GM12878 (cell line): ENCODE measurements around the gene KNSTRN. TPM values are rescaled to one million over a fixed set of nuclear protein-coding genes. Genes with fewer than 3 reads are reported as not detected.

Experiments
- EZH2 ChIP-seq: IDR thresholded peaks from 2 replicates; pipeline ENCODE4 v1.6.1; 2012; ENCODE audit warnings: low read depth, mild to moderate bottlenecking, control low read depth, inconsistent platforms, low read length, borderline replicate concordance; ENCODE audit not compliant: control insufficient read depth
- HDGF ChIP-seq: fragments of 450-650 bp; IDR thresholded peaks from 2 replicates; pipeline ENCODE4 v1.6.1; 2016; ENCODE audit warnings: antibody characterized with exemption
- YBX1 ChIP-seq: fragments of 450-650 bp; IDR thresholded peaks from 2 replicates; pipeline ENCODE4 v1.6.1; 2016; ENCODE audit warnings: antibody characterized with exemption
- polyA plus RNA-seq, 11 experiments: library from polyadenylated mRNA; depleted of rRNA in 4 of 11; unstranded in 6 of 11; stranded (reverse) in 5 of 11; fragments of >200 nt; fragmentation: Nextera tagmentation in 4 of 11; fragmentation: Illumina TruSeq in 1 of 11; extraction: Ambion mirVana in 4 of 11; extraction: Trizol in 1 of 11; gene quantifications; 1 replicate in 1 of 11; 2 replicates in 10 of 11; pipeline versions ENCODE4 v1.2.1 to v1.2.3, GENCODE V29; 2011 to 2016; ENCODE audit warnings: inconsistent platforms in 2 of 11, missing spikeins in 2 of 11, low read depth in 1 of 11
- total RNA-seq, 4 experiments: library from RNA; depleted of rRNA in 3 of 4; stranded (reverse); fragments of >200 nt in 3 of 4; fragmentation: Illumina TruSeq in 1 of 4; extraction: Trizol in 1 of 4; gene quantifications; 2 replicates each; pipeline versions ENCODE4 v1.2.1 to v1.2.3, GENCODE V29; 2013 to 2021
- TF ChIP-seq, protein P1 (sequence below): fragments of 450-650 bp; IDR thresholded peaks from 2 replicates; pipeline ENCODE4 v1.6.1; 2016; ENCODE audit warnings: mild to moderate bottlenecking, moderate library complexity, borderline replicate concordance
- TF ChIP-seq, protein P2 (sequence below): fragments of 450-650 bp; IDR thresholded peaks from 2 replicates; pipeline ENCODE4 v1.6.1; 2018; ENCODE audit warnings: mild to moderate bottlenecking, low read depth, moderate library complexity; ENCODE audit not compliant: partially characterized antibody
- TF ChIP-seq, protein P3 (sequence below): fragments of 450-650 bp; IDR thresholded peaks from 2 replicates; pipeline ENCODE4 v1.6.1; 2017; ENCODE audit warnings: antibody characterized with exemption, mild to moderate bottlenecking, moderate library complexity

KNSTRN gene
- total and polyA plus RNA-seq, 10 of the 15 experiments (the other 5 are each of a cell fraction or from before 2014, with no cell fraction given): 30.3 to 72.1 (median 47.1) TPM

DNA sequence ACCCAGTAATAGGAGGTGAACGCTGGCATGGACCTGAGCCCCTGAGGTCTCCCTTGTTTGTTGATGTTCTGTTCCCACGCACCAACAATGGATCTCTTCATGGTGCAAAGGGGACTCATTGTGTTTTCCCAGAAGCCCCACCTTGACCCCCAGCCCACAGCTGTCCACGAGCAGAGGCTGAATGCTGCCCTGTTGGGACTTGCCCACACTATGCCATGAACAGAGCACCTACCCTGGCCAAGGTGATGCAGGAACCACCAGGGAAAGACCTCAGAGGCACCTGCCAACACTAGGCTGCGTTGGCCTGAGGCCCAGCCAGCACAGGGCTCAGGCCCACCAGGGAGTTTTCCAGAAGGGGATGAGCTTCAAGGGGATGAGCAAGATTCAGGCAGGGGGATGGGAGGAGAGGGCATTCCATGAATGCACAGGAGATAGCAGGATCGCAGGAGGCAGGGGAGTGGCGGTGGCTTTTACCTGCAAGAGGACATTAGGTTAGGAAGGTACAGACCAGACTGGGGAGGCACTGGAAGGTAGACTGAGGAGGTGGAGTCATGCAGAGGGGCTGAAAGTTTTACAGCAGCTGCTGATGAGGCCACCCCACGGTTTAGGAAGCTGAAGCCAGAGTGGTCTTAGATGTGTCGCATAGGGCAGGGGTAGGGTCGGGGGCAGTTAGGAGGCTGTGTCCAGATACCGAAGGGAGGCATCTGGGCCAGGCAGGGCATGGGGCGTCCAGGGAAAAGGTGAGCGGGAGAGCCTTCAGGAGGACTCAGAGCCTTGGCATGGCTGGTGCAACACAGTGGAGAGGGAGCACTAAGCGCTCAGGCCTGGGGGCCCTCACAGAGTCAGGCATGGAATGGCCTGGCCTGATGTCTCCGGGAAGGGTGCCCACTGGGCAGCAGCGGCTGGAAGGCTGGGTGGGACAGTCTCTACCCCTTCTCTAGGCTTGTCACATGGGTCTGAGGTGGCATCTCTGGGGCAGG, 35.7 kb upstream of the KNSTRN start (continued):
- TF ChIP-seq, protein P1, sequence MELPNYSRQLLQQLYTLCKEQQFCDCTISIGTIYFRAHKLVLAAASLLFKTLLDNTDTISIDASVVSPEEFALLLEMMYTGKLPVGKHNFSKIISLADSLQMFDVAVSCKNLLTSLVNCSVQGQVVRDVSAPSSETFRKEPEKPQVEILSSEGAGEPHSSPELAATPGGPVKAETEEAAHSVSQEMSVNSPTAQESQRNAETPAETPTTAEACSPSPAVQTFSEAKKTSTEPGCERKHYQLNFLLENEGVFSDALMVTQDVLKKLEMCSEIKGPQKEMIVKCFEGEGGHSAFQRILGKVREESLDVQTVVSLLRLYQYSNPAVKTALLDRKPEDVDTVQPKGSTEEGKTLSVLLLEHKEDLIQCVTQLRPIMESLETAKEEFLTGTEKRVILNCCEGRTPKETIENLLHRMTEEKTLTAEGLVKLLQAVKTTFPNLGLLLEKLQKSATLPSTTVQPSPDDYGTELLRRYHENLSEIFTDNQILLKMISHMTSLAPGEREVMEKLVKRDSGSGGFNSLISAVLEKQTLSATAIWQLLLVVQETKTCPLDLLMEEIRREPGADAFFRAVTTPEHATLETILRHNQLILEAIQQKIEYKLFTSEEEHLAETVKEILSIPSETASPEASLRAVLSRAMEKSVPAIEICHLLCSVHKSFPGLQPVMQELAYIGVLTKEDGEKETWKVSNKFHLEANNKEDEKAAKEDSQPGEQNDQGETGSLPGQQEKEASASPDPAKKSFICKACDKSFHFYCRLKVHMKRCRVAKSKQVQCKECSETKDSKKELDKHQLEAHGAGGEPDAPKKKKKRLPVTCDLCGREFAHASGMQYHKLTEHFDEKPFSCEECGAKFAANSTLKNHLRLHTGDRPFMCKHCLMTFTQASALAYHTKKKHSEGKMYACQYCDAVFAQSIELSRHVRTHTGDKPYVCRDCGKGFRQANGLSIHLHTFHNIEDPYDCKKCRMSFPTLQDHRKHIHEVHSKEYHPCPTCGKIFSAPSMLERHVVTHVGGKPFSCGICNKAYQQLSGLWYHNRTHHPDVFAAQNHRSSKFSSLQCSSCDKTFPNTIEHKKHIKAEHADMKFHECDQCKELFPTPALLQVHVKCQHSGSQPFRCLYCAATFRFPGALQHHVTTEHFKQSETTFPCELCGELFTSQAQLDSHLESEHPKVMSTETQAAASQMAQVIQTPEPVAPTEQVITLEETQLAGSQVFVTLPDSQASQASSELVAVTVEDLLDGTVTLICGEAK: no peak
- TF ChIP-seq, protein P2, sequence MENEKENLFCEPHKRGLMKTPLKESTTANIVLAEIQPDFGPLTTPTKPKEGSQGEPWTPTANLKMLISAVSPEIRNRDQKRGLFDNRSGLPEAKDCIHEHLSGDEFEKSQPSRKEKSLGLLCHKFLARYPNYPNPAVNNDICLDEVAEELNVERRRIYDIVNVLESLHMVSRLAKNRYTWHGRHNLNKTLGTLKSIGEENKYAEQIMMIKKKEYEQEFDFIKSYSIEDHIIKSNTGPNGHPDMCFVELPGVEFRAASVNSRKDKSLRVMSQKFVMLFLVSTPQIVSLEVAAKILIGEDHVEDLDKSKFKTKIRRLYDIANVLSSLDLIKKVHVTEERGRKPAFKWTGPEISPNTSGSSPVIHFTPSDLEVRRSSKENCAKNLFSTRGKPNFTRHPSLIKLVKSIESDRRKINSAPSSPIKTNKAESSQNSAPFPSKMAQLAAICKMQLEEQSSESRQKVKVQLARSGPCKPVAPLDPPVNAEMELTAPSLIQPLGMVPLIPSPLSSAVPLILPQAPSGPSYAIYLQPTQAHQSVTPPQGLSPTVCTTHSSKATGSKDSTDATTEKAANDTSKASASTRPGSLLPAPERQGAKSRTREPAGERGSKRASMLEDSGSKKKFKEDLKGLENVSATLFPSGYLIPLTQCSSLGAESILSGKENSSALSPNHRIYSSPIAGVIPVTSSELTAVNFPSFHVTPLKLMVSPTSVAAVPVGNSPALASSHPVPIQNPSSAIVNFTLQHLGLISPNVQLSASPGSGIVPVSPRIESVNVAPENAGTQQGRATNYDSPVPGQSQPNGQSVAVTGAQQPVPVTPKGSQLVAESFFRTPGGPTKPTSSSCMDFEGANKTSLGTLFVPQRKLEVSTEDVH: no peak
- no peak for TF ChIP-seq YBX1
- TF ChIP-seq, protein P3, sequence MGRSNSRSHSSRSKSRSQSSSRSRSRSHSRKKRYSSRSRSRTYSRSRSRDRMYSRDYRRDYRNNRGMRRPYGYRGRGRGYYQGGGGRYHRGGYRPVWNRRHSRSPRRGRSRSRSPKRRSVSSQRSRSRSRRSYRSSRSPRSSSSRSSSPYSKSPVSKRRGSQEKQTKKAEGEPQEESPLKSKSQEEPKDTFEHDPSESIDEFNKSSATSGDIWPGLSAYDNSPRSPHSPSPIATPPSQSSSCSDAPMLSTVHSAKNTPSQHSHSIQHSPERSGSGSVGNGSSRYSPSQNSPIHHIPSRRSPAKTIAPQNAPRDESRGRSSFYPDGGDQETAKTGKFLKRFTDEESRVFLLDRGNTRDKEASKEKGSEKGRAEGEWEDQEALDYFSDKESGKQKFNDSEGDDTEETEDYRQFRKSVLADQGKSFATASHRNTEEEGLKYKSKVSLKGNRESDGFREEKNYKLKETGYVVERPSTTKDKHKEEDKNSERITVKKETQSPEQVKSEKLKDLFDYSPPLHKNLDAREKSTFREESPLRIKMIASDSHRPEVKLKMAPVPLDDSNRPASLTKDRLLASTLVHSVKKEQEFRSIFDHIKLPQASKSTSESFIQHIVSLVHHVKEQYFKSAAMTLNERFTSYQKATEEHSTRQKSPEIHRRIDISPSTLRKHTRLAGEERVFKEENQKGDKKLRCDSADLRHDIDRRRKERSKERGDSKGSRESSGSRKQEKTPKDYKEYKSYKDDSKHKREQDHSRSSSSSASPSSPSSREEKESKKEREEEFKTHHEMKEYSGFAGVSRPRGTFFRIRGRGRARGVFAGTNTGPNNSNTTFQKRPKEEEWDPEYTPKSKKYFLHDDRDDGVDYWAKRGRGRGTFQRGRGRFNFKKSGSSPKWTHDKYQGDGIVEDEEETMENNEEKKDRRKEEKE: no peak
- no peak for TF ChIP-seq HDGF
- no peak for TF ChIP-seq EZH2
